ENCODE results near the gene ARSK.
"Not testable (repeated sequence)": the region's sequence is repeated elsewhere in the genome, so short reads cannot be mapped to it uniquely, and the experiment has no call there.

Gene ARSK

DNA sequence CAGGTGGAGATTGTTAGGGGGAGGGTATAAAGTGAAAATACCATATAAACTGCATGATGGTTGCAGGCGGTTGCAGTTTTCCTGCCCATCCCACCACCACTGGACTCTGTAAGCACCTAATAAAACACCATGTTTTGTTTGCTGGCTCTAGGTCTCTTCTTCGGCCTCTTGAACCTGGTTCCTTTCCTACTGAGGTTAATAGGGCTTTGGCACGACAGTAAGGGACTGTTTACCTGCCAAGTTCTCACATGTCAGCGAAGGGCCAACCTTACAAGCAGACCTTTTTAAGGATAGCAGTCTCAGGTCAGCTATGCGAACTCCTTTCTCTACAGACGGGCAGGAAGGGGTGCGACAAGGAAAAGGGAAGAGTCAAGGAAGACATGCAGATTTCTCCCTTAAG lies 88.3 kb downstream of the ARSK start:
- H3K36me3 ChIP-seq (ENCODE audit: control insufficient read depth in 1 of 2, insufficient read depth in 2 of 2, low read length in 2 of 2): no peaks in the 10 kb centered on the region
- no peak overlapping the region for H3K27ac ChIP-seq (ENCODE audit: low read depth, low read length)
- peaks cover 10 to 18% of the 10 kb centered on the region in 2 donors for H3K4me1 ChIP-seq (ENCODE audit: control insufficient read depth in 1 of 2, insufficient read depth in 2 of 2, low read length in 2 of 2)
- no peak overlapping the region for H3K9ac ChIP-seq (ENCODE audit: low read depth in 1 of 2, low read length in 2 of 2)
- H3K27me3 ChIP-seq (ENCODE audit: control insufficient read depth in 1 of 2, insufficient read depth in 2 of 2, low read length in 2 of 2): no peaks in the 10 kb centered on the region
- no peak overlapping the region for H3K4me3 ChIP-seq (ENCODE audit: low read depth in 1 of 2, low read length in 2 of 2)
- H3K9me3 ChIP-seq (ENCODE audit: control insufficient read depth in 1 of 2, low read length in 2 of 2): no peaks in the 10 kb centered on the region

DNA sequence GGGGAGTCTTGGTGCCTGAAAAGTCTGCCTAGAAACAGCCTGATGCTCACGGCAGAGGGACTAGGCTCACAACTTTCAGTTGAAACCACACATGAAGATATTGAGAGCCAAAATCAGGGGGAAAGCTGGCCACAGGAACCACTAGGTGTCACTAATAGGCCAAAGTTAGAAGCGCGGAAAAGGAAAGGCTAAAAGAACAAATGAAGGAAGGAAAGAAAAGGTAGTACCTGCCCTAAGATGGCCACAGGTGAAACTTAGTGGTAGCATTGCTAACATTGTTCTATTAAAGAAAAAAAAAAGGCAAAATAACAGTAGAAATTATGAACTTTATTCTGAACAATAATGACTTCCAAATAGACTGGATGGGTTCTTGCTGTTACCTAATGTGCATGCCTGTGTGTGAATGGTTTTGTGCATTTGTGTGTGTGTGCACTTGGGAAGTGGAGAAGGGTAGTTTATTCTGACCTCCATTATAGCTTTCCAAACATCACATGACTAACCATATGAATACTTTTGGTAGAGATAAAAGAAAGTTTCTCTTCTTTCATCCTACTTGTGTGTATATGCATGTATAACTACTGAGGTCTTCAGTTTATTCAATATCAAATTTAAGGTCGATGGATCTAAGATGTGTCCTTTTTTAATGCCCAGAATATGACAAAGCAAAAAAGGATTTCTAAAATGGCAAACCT lies 89.6 kb downstream of the ARSK start:
- Histone ChIP-seq H3K4me1 (ENCODE audit: control insufficient read depth in 1 of 2, insufficient read depth in 2 of 2, low read length in 2 of 2) (peaks cover 10 to 20% of the 10 kb centered on the region in 2 donors), H3K9ac (ENCODE audit: low read depth in 1 of 2, low read length in 2 of 2) (peak overlapping the region in 1 of 2 donors; percentile 13), H3K27me3 (ENCODE audit: control insufficient read depth in 1 of 2, insufficient read depth in 2 of 2, low read length in 2 of 2) (no peaks in the 10 kb centered on the region), H3K9me3 (ENCODE audit: control insufficient read depth in 1 of 2, low read length in 2 of 2) (no peaks in the 10 kb centered on the region), H3K27ac (ENCODE audit: low read depth, low read length) (no peak overlapping the region), H3K36me3 (ENCODE audit: control insufficient read depth in 1 of 2, insufficient read depth in 2 of 2, low read length in 2 of 2) (no peaks in the 10 kb centered on the region), H3K4me3 (ENCODE audit: low read depth in 1 of 2, low read length in 2 of 2) (no peak overlapping the region)

DNA sequence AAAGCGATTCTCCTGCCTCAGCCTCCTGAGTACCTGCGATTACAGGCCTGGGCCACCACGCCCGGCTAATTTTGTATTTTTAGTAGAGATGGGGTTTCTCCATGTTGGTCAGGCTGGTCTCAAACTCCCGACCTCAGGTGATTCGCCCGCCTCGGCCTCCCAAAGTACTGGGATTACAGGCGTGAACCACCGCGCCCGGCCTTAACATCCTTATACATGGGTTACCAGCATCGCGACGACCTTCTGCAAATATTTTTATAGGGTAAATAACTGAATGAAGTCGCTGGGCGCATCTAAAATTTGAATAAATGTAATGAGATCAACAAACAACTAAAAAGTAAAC lies 91.3 kb downstream of the ARSK start:
- H3K4me3 ChIP-seq (ENCODE audit: low read depth in 1 of 2, low read length in 2 of 2): peak overlapping the region; percentile 69 to 82
- not testable (repeated sequence) for H3K27me3 ChIP-seq (ENCODE audit: control insufficient read depth in 1 of 2, insufficient read depth in 2 of 2, low read length in 2 of 2); H3K27ac ChIP-seq (ENCODE audit: low read depth, low read length); H3K9ac ChIP-seq (ENCODE audit: low read depth in 1 of 2, low read length in 2 of 2); H3K9me3 ChIP-seq (ENCODE audit: control insufficient read depth in 1 of 2, low read length in 2 of 2); H3K36me3 ChIP-seq (ENCODE audit: control insufficient read depth in 1 of 2, insufficient read depth in 2 of 2, low read length in 2 of 2)
- peaks cover 10 to 20% of the 10 kb centered on the region in 2 donors for H3K4me1 ChIP-seq (ENCODE audit: control insufficient read depth in 1 of 2, insufficient read depth in 2 of 2, low read length in 2 of 2)

DNA sequence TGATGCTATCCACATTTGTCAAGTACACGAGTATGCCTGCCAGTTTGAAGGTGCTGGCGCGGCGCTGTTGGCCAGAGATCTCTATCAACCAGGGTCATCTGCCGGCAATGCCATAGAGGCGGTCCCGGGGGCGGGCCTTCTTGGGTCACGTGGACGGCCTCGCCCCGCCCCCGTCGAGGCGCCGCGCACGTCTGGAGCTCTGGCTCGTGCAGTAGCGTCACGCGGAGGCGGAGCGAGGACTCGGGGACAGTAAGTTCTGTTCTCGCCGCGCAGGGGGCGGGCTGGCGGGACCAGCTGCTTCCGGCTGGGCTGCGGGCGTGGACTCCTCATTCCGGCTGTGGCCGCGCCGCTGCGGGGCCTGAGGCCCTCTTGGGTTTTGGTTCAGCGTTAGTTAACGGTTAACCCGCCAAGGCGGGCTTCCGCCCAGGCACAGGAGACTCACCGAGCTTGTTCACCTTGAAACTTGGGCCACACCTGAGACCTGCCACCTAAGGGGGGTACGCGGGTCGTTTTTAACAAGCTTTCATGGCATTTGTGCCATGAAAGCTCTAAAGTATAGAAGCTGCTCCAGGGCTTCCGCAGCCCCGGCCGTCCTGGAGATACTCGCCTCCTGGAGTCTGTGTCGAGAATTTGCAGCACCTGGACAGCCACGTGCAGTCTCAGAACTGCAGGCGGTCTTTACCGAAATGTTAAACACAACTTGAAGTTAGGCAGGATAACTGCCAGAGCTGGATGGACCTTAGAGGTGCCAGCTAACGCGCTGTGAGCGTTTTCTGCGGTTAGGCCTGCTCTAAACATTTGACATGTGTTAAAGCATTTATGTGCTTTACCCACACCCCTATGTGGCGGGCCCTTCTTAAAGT lies 91.9 kb downstream of the ARSK start, which contains the start of gene RFESD:
Gene RFESD (plus strand): TSS at position 209 of the 863 bp plus-strand sequence. CDS start 5,495 bp downstream, outside the sequence.
- H3K27me3 ChIP-seq (ENCODE audit: control insufficient read depth in 1 of 2, insufficient read depth in 2 of 2, low read length in 2 of 2): no peaks in the 10 kb centered on the region
- H3K4me1 ChIP-seq (ENCODE audit: control insufficient read depth in 1 of 2, insufficient read depth in 2 of 2, low read length in 2 of 2): peaks cover 10 to 16% of the 10 kb centered on the region in 2 donors
- H3K36me3 ChIP-seq (ENCODE audit: control insufficient read depth in 1 of 2, insufficient read depth in 2 of 2, low read length in 2 of 2): no peaks in the 10 kb centered on the region
- H3K4me3 ChIP-seq (ENCODE audit: low read depth in 1 of 2, low read length in 2 of 2): peak within 1 kb of the TSS; percentile 69 to 82
- H3K9me3 ChIP-seq (ENCODE audit: control insufficient read depth in 1 of 2, low read length in 2 of 2): no peaks in the 10 kb centered on the region
- H3K27ac ChIP-seq (ENCODE audit: low read depth, low read length): peak within 1 kb of the TSS; percentile 92
- peak within 1 kb of the TSS; percentile 72 to 85 for H3K9ac ChIP-seq (ENCODE audit: low read depth in 1 of 2, low read length in 2 of 2)

DNA sequence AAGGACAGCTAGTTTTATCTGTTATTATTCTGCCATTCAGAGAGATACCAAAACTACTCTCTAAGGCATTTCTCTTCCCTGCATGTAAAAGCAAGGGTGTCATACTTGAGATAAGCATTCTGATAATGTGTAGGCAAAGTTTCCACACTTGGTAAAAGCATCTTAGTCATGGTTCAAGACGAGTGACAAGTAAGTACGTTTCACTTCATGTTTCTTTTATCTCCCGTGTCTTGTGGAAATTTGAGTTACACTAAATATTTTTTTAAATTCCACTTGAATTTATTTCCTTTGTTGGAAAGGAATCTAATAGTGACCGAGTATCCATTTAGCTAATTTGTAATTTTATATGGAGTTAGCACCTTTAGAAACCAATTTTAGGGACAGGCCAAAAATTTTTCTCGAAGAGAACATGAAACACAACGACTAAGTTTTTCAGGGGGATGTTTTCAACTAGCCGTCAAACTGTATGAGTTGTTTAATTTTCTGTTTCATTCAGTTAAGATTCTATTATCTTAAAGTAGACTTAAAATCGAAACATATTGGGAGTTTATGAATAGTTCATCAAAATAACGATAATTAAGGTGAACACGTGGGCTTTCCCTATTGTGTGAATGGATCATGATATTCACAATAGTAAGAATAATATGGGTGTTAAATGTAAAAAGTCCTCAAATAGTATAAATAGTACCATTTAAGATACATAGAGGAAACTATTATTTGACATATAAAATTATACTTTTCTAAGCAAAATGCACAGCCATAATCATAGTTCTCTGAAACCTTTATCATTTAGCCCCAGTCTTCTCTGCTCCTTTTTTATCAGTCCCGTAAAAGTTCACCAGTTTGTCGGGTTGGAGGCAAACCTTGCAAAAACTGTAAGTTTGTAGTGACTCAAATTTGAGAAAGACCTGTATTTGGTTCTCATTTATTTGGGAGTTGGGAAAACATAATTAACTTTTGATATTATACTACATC lies 93.3 kb downstream of the ARSK start:
- H3K9me3 ChIP-seq (ENCODE audit: control insufficient read depth in 1 of 2, low read length in 2 of 2): no peaks in the 10 kb centered on the region
- no peak overlapping the region for H3K27ac ChIP-seq (ENCODE audit: low read depth, low read length)
- H3K4me3 ChIP-seq (ENCODE audit: low read depth in 1 of 2, low read length in 2 of 2): peak overlapping the region; percentile 69 to 82
- peak overlapping the region in 1 of 2 donors; percentile 72 for H3K9ac ChIP-seq (ENCODE audit: low read depth in 1 of 2, low read length in 2 of 2)
- H3K4me1 ChIP-seq (ENCODE audit: control insufficient read depth in 1 of 2, insufficient read depth in 2 of 2, low read length in 2 of 2): peaks cover 10 to 12% of the 10 kb centered on the region in 2 donors
- H3K36me3 ChIP-seq (ENCODE audit: control insufficient read depth in 1 of 2, insufficient read depth in 2 of 2, low read length in 2 of 2): no peaks in the 10 kb centered on the region
- H3K27me3 ChIP-seq (ENCODE audit: control insufficient read depth in 1 of 2, insufficient read depth in 2 of 2, low read length in 2 of 2): no peaks in the 10 kb centered on the region

DNA sequence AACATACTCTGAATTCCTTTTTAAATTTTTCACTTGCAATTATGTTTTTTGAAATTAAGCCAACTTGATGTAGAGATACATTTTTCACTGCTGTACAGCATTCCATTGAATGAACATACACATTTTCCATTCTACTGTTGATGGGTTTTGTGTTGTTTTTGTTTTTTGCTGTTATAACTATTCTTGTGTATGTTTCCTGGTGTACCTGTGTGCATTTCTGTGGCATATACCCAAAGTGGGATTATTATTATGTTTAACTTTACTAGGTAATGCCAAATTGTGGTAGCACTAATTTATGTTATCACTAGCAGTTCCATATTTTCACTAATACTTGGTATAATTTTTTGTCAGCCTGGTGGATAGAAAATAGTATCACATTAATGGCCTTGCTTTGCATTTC lies 94.4 kb downstream of the ARSK start:
- Histone ChIP-seq H3K27me3 (ENCODE audit: control insufficient read depth in 1 of 2, insufficient read depth in 2 of 2, low read length in 2 of 2) (no peaks in the 10 kb centered on the region), H3K27ac (ENCODE audit: low read depth, low read length) (no peak overlapping the region), H3K4me3 (ENCODE audit: low read depth in 1 of 2, low read length in 2 of 2) (no peak overlapping the region), H3K9me3 (ENCODE audit: control insufficient read depth in 1 of 2, low read length in 2 of 2) (no peaks in the 10 kb centered on the region), H3K9ac (ENCODE audit: low read depth in 1 of 2, low read length in 2 of 2) (no peak overlapping the region), H3K36me3 (ENCODE audit: control insufficient read depth in 1 of 2, insufficient read depth in 2 of 2, low read length in 2 of 2) (no peaks in the 10 kb centered on the region), H3K4me1 (ENCODE audit: control insufficient read depth in 1 of 2, insufficient read depth in 2 of 2, low read length in 2 of 2) (peaks cover 10 to 12% of the 10 kb centered on the region in 2 donors)

DNA sequence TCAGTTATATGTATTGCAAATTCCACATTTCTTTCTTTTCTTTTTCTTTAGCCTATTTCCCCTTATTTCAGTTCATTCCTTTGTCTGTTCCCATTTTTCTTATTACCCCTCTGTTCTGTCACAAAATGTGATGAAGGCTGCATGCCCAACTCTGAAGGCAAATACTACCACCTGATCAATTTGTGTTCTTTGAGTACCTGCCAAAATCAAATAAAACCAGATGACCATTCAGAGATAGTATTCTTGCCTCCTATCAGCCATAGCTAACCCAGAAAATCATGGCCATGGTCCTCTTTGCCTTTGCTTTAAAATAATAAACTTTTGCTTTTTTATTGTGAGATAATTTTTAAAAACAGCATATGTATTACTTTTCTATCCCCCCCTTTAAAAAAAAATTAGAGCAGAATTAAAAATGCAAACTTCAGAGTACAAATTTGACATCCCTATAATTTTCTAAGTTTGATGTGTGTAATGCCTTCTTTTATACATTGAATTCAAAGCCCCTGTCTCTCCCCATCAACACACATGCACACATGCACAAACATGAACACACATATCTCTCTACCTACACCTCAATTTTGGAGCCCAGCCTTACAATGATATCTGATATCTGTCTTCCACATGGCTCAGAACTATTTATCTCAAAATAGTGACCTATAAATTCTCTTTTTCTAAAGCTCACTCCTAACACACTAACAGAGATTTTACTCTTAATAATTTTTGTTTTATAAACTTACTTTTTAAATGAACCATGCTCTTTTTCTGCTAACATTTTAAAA lies 95.1 kb downstream of the ARSK start:
- H3K9me3 ChIP-seq (ENCODE audit: control insufficient read depth in 1 of 2, low read length in 2 of 2): no peaks in the 10 kb centered on the region
- H3K27me3 ChIP-seq (ENCODE audit: control insufficient read depth in 1 of 2, insufficient read depth in 2 of 2, low read length in 2 of 2): no peaks in the 10 kb centered on the region
- H3K9ac ChIP-seq (ENCODE audit: low read depth in 1 of 2, low read length in 2 of 2): no peak overlapping the region
- peaks cover 9 to 10% of the 10 kb centered on the region in 2 donors for H3K4me1 ChIP-seq (ENCODE audit: control insufficient read depth in 1 of 2, insufficient read depth in 2 of 2, low read length in 2 of 2)
- no peak overlapping the region for H3K27ac ChIP-seq (ENCODE audit: low read depth, low read length)
- H3K4me3 ChIP-seq (ENCODE audit: low read depth in 1 of 2, low read length in 2 of 2): no peak overlapping the region
- no peaks in the 10 kb centered on the region for H3K36me3 ChIP-seq (ENCODE audit: control insufficient read depth in 1 of 2, insufficient read depth in 2 of 2, low read length in 2 of 2)

DNA sequence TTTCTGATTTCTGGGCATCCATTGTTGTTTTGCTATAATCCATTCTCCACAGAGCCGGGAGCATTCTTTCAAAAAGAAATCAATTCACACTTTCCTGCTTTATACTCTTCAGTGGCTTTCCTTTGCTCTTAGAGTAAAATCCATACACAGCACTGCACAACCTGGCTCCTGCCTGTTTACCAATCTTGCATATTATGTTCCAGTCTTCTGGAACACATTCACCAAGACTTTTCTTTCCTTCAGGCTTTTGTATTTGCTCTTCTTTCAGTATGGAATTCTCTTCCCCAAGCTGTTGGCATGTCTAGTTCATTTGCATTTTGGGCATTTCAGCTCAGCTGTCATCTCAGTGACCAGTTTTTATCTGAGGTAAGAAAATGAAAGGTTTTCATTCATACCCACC lies 97.9 kb downstream of the ARSK start:
- Histone ChIP-seq H3K4me3 (ENCODE audit: low read depth in 1 of 2, low read length in 2 of 2) (no peak overlapping the region), H3K9me3 (ENCODE audit: control insufficient read depth in 1 of 2, low read length in 2 of 2) (no peaks in the 10 kb centered on the region), H3K36me3 (ENCODE audit: control insufficient read depth in 1 of 2, insufficient read depth in 2 of 2, low read length in 2 of 2) (no peaks in the 10 kb centered on the region), H3K9ac (ENCODE audit: low read depth in 1 of 2, low read length in 2 of 2) (no peak overlapping the region), H3K4me1 (ENCODE audit: control insufficient read depth in 1 of 2, insufficient read depth in 2 of 2, low read length in 2 of 2) (peaks cover under 1 to 5% of the 10 kb centered on the region in 2 donors), H3K27ac (ENCODE audit: low read depth, low read length) (no peak overlapping the region), H3K27me3 (ENCODE audit: control insufficient read depth in 1 of 2, insufficient read depth in 2 of 2, low read length in 2 of 2) (no peaks in the 10 kb centered on the region)

DNA sequence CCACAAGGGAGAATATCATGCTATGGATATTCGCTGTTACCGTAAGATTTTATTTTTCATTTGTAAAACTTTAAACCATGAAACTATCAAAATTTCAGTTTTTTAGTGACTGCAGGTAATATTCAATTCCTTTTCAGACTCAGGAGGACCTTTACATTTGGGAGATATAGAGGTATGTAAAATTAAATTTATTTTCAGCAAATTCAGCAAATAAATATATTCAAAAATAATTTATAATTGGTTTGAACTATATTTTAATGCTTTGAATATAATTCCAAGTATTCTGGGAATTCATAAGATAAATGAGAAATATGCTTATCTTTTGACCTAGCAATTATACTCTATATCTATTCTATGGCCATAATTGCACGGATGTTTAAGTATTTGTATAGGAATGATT lies 99.3 kb downstream of the ARSK start:
- no peak overlapping the region for H3K4me3 ChIP-seq (ENCODE audit: low read depth in 1 of 2, low read length in 2 of 2)
- no peaks in the 10 kb centered on the region for H3K36me3 ChIP-seq (ENCODE audit: control insufficient read depth in 1 of 2, insufficient read depth in 2 of 2, low read length in 2 of 2)
- no peaks in the 10 kb centered on the region for H3K9me3 ChIP-seq (ENCODE audit: control insufficient read depth in 1 of 2, low read length in 2 of 2)
- no peak overlapping the region for H3K9ac ChIP-seq (ENCODE audit: low read depth in 1 of 2, low read length in 2 of 2)
- H3K27ac ChIP-seq (ENCODE audit: low read depth, low read length): no peak overlapping the region
- no peaks in the 10 kb centered on the region for H3K4me1 ChIP-seq (ENCODE audit: control insufficient read depth in 1 of 2, insufficient read depth in 2 of 2, low read length in 2 of 2)
- no peaks in the 10 kb centered on the region for H3K27me3 ChIP-seq (ENCODE audit: control insufficient read depth in 1 of 2, insufficient read depth in 2 of 2, low read length in 2 of 2)
